Measurements from ENCODE around the gene GALNT10. TPM values are rescaled to one million over a fixed set of nuclear protein-coding genes. Genes with fewer than 3 reads are reported as not detected.

GALNT10 gene
- total and polyA plus RNA-seq, 2 of the 8 experiments (the other 6 are each of a cell fraction or from before 2014, with no cell fraction given), result 4.6 to 15.5 TPM

GRCh38 chr5:154430961-154431630 lies 240.6 kb downstream of the GALNT10 start (continued):
- TF ChIP-seq GABPA (IDR thresholded peaks at IDR 0.05; ENCODE audit: borderline replicate concordance, insufficient read depth, low read length) (no peak), RAD21 (IDR thresholded peaks at IDR 0.05 in 1 of 2, conservative IDR thresholded peaks at IDR 0.05 in 1 of 2; ENCODE audit: low read depth in 2 of 2, low read length in 2 of 2) (no peak), ATF2 (IDR thresholded peaks at IDR 0.05; ENCODE audit: low read length) (no peak), SIN3A (conservative IDR thresholded peaks at IDR 0.05 in 1 of 2, IDR thresholded peaks at IDR 0.05 in 1 of 2; ENCODE audit: low read depth in 1 of 2, low read length in 2 of 2) (no peak)
